Heart left ventricle (tissue), 16 donors: ENCODE data around the gene TSPYL2. TPM values are rescaled to one million over a fixed set of nuclear protein-coding genes. Genes with fewer than 3 reads are reported as not detected.
A peak's percentile ranks its signal among the peaks of the same experiment; 100 is the strongest.

Experiments used
- ATAC-seq, 4 donors: fragments of 200-7000 bp; cut with Tn5 transposase; one replicate each; pipeline ENCODE4 v1.9.1; 2020 to 2022; ENCODE audit warnings: moderate library complexity in 4 of 4, mild to moderate bottlenecking in 3 of 4, moderate number of reproducible peaks in 1 of 4
- DNase-seq, 5 donors: peaks; one replicate each; pipeline ENCODE4 v3.0.0-alpha.2; 2020
- H3K27ac ChIP-seq, 12 donors: fragments of 200-600 bp; sonication (generic) in 4 of 12; one replicate each; pipeline versions ENCODE4 v1.5.0 to v1.8.0; 2016 to 2022; ENCODE audit warnings: mild to moderate bottlenecking in 2 of 12
- H3K27me3 ChIP-seq, 9 donors: fragments of 200-600 bp; sonication (generic) in 2 of 9; one replicate each; pipeline versions ENCODE4 v1.5.1 to v1.8.0; 2016 to 2022; ENCODE audit warnings: mild to moderate bottlenecking in 3 of 9
- H3K36me3 ChIP-seq, 9 donors: fragments of 200-600 bp; sonication (generic) in 2 of 9; one replicate each; pipeline versions ENCODE4 v1.5.0 to v1.8.0; 2018 to 2022; ENCODE audit warnings: mild to moderate bottlenecking in 2 of 9
- H3K4me1 ChIP-seq, 12 donors: fragments of 200-600 bp; sonication (generic) in 4 of 12; one replicate each; pipeline versions ENCODE4 v1.5.0 to v1.8.0; 2016 to 2022; ENCODE audit warnings: mild to moderate bottlenecking in 3 of 12
- H3K4me3 ChIP-seq, 12 donors: fragments of 200-600 bp; sonication (generic) in 4 of 12; one replicate each; pipeline versions ENCODE4 v1.5.0 to v1.8.0; 2017 to 2022; ENCODE audit warnings: mild to moderate bottlenecking in 9 of 12, moderate library complexity in 4 of 12
- H3K9me3 ChIP-seq, 12 donors: fragments of 200-600 bp; sonication (generic) in 4 of 12; one replicate each; pipeline versions ENCODE4 v1.5.0 to v1.8.0; 2016 to 2022; ENCODE audit warnings: mild to moderate bottlenecking in 1 of 12
- POLR2A ChIP-seq, 2 donors: fragments of 450-650 bp; IDR thresholded peaks; one replicate each; pipeline ENCODE4 v1.6.1; 2017; ENCODE audit warnings: antibody characterized with exemption in 2 of 2, mild to moderate bottlenecking in 2 of 2, moderate library complexity in 2 of 2
- WGBS, 4 donors: extraction: QIAGEN DNeasy Blood & Tissue Kit in 2 of 4; methylation state at CpG; one replicate each; pipeline versions ENCODE4 v1.1.5 to v1.1.7; 2013 to 2018; 5-methylcytosine and 5-hydroxymethylcytosine counted together
- intact Hi-C, 10 donors: fragments of 100-400 bp; cut with DNase I; formaldehyde crosslinking; loops; one replicate each; pipeline versions ENCODE4 v1.11.1 to v1.14.2; 2022
- polyA plus RNA-seq, 2 donors: library from polyadenylated mRNA; stranded (reverse); fragments of 200-250 nt; gene quantifications; one replicate each; pipeline ENCODE4 v1.2.3, GENCODE V29; 2013
- total RNA-seq, 9 donors: library from RNA; depleted of rRNA in 2 of 9; stranded (reverse); fragments of >200 nt in 2 of 9; fragmentation: NEBNext Ultra II Directional in 3 of 9; extraction: Animal tissue kit (Norgen Biotek cat#: 25700) in 3 of 9; gene quantifications; one replicate each; pipeline versions ENCODE4 v1.1.0 to v1.2.4, GENCODE V29; 2016 to 2023
- TF ChIP-seq, protein P1 (sequence below), 12 donors: fragments of 200-600 bp; sonication (generic) in 4 of 12; IDR thresholded peaks; one replicate each; pipeline versions ENCODE4 v1.5.0 to v1.8.0; 2018 to 2022; ENCODE audit warnings: antibody characterized with exemption in 12 of 12, mild to moderate bottlenecking in 5 of 12
- donor health status: ischemic (EF 13 %, LVEDD 7.1; RV severe dilation, severe dysfunction).
- donor health status: healthy with polysubstance abuse.
- donor health status: DM: no; HTN: yes; CAD: no.
- donor health status: DM: no; HTN: no; CAD: no.
- donor health status: ischemic (EF 25% LVEDD 6.9; RV normal size, moderate dysfunction).
- donor health status: ischemic (EF 25% LVEDD 5.7; RV mildly dilated, moderate dysfunction).
- donor health status: healthy.
- donor health status: DM: yes; HTN: yes; CAD: no.
- donor health status: ischemic (EF 35%, LVEDD 5.7; RV mildly dilated, moderate dysfunction).
- donor health status: nonischemic (EF 11% LVEDD 7.7; RV severe dilation, severe dysfunction).
- donor health status: DM: yes; HTN: yes; CAD: no.
- donor health status: PGD.
- donor health status: ischemic (EF 29% LVEDD 5.4; RV normal size, mild dysfunction).
- donor health status: nonischemic (EF 23%, LVEDD 6.1; RV moderate dilation, normal function).

The TSPYL2 gene
- total and polyA plus RNA-seq, 11 donors = 17.7 to 167 (median 29.4) TPM

DNA sequence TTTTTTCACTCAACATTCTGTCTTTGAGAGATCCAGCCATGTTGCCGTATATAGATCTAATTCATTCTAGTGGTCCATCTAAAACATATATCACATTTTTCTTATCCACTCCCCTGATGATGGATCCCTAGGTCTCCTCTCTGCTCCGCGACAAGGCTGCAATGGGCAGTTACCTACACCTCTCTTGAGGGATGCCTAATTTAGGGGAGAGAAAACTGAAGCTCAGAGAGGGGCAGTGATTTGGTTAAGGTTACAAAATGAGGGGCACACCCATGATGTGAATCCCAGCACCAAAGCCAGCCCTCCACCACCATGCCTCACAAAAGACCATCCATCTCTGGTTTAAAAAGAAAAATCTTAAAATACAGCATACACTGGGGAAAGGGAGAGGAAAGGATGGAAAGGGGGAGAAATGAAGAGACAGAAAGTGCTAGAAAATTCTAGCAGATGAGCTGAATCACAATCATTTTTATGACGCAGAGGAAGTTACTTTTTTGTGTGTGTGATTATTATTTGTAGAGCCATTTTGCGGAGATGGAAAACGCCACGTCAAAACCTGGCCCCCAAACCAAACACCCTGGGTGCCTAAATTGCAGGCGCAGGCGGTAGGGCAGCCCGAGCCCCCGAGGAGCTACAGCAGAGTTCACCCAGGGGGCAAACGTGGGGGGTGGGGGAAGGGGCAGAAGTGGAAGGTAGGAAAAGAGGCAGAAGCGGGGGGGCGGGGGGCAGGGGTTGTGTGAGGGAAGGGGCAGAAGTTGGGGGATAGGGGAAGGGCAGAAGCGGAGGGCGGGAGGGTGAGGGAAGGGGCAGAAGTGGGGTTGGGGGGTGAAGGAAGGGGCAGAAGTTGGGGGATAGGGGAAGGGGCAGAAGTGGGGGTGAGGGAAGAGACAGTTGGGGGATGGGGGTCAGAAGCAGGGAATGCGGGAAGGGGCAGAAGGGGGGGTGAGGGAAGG, 1.3 kb upstream of the TSPYL2 start:
- ATAC-seq (no peak), DNase-seq (peak in 1 of 5 donors; percentile 20)
- H3K27ac ChIP-seq = peak overlapping the region in 11 of 12 donors; percentile 39 to 94 (median 80)
- H3K9me3 ChIP-seq = no peaks in the 10 kb centered on the region
- TF ChIP-seq POLR2A (IDR thresholded peaks at IDR 0.05) = no peak
- TF ChIP-seq, protein P1, sequence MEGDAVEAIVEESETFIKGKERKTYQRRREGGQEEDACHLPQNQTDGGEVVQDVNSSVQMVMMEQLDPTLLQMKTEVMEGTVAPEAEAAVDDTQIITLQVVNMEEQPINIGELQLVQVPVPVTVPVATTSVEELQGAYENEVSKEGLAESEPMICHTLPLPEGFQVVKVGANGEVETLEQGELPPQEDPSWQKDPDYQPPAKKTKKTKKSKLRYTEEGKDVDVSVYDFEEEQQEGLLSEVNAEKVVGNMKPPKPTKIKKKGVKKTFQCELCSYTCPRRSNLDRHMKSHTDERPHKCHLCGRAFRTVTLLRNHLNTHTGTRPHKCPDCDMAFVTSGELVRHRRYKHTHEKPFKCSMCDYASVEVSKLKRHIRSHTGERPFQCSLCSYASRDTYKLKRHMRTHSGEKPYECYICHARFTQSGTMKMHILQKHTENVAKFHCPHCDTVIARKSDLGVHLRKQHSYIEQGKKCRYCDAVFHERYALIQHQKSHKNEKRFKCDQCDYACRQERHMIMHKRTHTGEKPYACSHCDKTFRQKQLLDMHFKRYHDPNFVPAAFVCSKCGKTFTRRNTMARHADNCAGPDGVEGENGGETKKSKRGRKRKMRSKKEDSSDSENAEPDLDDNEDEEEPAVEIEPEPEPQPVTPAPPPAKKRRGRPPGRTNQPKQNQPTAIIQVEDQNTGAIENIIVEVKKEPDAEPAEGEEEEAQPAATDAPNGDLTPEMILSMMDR (IDR thresholded peaks at IDR 0.05) = no peak
- peaks cover 0 to 20% (median 1%) of the 10 kb centered on the region in 12 donors for H3K4me1 ChIP-seq
- 18 to 57% (median 32%) methylated on average over 11 to 17 of the region's 17 CpGs for WGBS, 4 donors
- intact Hi-C loops = loop anchor here in 1 of 10 donors (10.0 kb wide), 1 partner anchor 144 kb away; the partner anchor contains the start of gene KDM5C
- H3K27me3 ChIP-seq = peaks cover 0 to 5% (median 0%) of the 10 kb centered on the region in 9 donors
- peaks cover 0 to 20% (median 7%) of the 10 kb centered on the region in 9 donors for H3K36me3 ChIP-seq
- H3K4me3 ChIP-seq = peak overlapping the region in 10 of 12 donors; percentile 29 to 98 (median 81)

DNA sequence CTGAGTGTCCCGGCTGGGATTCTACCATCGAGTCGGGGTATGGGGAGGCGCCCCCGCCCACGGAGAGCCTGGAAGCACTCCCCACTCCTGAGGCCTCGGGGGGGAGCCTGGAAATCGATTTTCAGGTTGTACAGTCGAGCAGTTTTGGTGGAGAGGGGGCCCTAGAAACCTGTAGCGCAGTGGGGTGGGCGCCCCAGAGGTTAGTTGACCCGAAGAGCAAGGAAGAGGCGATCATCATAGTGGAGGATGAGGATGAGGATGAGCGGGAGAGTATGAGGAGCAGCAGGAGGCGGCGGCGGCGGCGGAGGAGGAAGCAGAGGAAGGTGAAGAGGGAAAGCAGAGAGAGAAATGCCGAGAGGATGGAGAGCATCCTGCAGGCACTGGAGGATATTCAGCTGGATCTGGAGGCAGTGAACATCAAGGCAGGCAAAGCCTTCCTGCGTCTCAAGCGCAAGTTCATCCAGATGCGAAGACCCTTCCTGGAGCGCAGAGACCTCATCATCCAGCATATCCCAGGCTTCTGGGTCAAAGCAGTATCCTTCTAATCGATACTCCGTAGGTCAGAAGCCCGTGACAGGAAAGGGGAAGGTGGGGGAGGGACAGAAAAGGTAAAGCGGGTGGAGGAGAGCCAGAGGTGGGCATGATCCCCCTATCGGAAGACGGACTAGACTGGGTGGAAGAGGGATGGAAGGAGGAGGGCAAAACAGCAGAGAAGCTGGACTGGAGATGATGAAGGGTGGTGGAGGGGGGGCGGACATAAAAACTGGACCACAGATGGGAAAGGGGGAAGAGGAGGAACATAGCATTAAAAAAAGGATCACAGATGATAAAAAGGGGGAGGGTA, 828 bp downstream of the TSPYL2 start:
- Histone ChIP-seq H3K4me1 (peaks cover 0 to 30% (median 3%) of the 10 kb centered on the region in 12 donors), H3K9me3 (no peaks in the 10 kb centered on the region), H3K4me3 (peak overlapping the region; percentile 41 to 98 (median 81)), H3K27me3 (peaks cover 0 to 5% (median 0%) of the 10 kb centered on the region in 9 donors), H3K36me3 (peaks cover 0 to 28% (median 7%) of the 10 kb centered on the region in 9 donors), H3K27ac (peak overlapping the region; percentile 73 to 94 (median 86))
- 5 to 39% (median 20%) methylated on average over 29 to 31 of the region's 31 CpGs for WGBS, 4 donors
- intact Hi-C loops = loop anchor here in 1 of 10 donors (10.0 kb wide), 1 partner anchor 142 kb away; the partner anchor contains the start of gene KDM5C
- TF ChIP-seq POLR2A (IDR thresholded peaks at IDR 0.05) = no peak
- TF ChIP-seq, protein P1 (IDR thresholded peaks at IDR 0.05) = no peak
- no peak for DNase-seq
- no peak for ATAC-seq

DNA sequence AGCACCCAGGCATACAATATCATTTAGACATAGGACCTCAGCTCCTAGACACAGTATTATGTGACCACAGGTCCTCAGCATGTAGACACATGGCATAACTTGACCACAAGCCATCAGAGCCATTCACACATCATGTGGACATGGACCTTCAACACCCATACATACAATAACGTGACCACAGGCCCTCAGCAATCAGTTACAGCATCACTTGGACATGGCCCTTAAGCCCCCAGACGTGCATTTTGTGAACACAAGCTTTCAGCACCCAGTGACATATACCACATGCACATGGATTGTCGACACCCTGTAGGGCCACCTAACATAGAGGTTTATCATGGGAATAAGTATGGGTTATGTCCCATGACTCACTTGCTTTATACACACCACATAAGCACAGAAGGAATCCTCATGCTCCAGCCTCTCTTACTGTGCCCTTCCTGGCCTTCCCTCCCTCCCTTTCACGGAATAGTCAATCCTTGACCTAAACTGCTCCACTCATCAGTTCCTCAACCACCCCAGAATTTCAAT, 1.9 kb downstream of the TSPYL2 start:
- no peak for ATAC-seq
- H3K4me1 ChIP-seq = peaks cover 0 to 31% (median 7%) of the 10 kb centered on the region in 12 donors
- peaks cover 0 to 28% (median 7%) of the 10 kb centered on the region in 9 donors for H3K36me3 ChIP-seq
- H3K9me3 ChIP-seq = no peaks in the 10 kb centered on the region
- H3K27me3 ChIP-seq = peaks cover 0 to 5% (median 0%) of the 10 kb centered on the region in 9 donors
- no peak for DNase-seq
- H3K27ac ChIP-seq = peak overlapping the region in 2 of 12 donors; percentile 93 to 94
- intact Hi-C loops = loop anchor here in 1 of 10 donors (10.0 kb wide), 1 partner anchor 141 kb away; the partner anchor contains the start of gene KDM5C
- H3K4me3 ChIP-seq = peak overlapping the region in 7 of 12 donors; percentile 72 to 98 (median 89)
- 49 to 61% (median 55%) methylated on average over 4 of the region's 4 CpGs for WGBS, 4 donors
- no peak for TF ChIP-seq POLR2A (IDR thresholded peaks at IDR 0.05)
- TF ChIP-seq, protein P1 (IDR thresholded peaks at IDR 0.05) = no peak
